ENCODE results near the gene RIN1. TPM values are rescaled to one million over a fixed set of nuclear protein-coding genes. Genes with fewer than 3 reads are reported as not detected.

The RIN1 gene
- total and polyA plus RNA-seq, 2 of the 13 experiments (the other 11 are each of a cell fraction or from before 2014, with no cell fraction given), result 2.4 to 4.1 TPM

DNA sequence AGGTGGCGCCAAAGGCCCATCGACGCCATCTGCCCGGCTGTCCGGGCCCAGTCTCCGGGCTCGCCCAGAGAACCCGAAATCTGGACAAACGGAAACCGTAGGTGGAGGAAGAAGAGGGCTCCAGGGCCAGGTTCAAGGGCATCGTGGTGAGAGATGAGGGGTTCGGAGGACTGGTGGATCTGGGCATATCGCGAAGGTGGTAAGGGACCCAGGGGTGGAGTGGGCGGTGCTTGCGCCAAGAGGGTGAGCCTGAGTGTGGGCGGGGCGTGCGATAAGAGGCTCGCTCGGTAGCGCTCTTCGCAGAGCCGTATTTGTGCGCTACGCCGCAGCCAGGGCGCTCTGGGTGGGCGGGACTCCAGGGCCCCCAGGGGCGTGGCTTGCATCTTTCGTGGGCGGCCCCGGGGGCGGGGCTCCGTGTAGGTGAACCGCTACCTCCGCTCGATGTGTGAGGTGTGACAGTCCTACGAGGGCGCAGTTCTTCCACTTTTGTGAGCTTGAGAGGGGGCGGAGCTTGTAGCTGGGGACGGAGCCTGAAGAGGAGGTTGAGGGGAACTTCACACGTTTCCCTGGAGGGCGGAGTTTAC is 24.2 kb downstream of the RIN1 start (continued):
- TF ChIP-seq, protein P1, sequence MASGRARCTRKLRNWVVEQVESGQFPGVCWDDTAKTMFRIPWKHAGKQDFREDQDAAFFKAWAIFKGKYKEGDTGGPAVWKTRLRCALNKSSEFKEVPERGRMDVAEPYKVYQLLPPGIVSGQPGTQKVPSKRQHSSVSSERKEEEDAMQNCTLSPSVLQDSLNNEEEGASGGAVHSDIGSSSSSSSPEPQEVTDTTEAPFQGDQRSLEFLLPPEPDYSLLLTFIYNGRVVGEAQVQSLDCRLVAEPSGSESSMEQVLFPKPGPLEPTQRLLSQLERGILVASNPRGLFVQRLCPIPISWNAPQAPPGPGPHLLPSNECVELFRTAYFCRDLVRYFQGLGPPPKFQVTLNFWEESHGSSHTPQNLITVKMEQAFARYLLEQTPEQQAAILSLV (CRISPR knock-in tag; IDR thresholded peaks at IDR 0.05; ENCODE audit: borderline replicate concordance), result 0 out of 2 replicates have a peak, but pooled peaks have one; percentile 85
- no peak for TF ChIP-seq ETS1 (CRISPR knock-in tag; IDR thresholded peaks at IDR 0.05)
- no peak for TF ChIP-seq ZNF773 (CRISPR knock-in tag; IDR thresholded peaks at IDR 0.05; ENCODE audit: borderline replicate concordance)
- TF ChIP-seq NFKBIZ (CRISPR knock-in tag; IDR thresholded peaks at IDR 0.05), result 0 out of 2 replicates have a peak, but pooled peaks have one; percentile 26
- peak; percentile 50; the same call in 1 of the 2 replicates for TF ChIP-seq HOXA3 (CRISPR knock-in tag; IDR thresholded peaks at IDR 0.05)
- no peak for TF ChIP-seq ETV6 (CRISPR knock-in tag; conservative IDR thresholded peaks at IDR 0.05)
- TF ChIP-seq PAX8 (CRISPR knock-in tag; IDR thresholded peaks at IDR 0.05; ENCODE audit: borderline replicate concordance), result 0 out of 2 replicates have a peak, but pooled peaks have one; percentile 61
- TF ChIP-seq, protein P2, sequence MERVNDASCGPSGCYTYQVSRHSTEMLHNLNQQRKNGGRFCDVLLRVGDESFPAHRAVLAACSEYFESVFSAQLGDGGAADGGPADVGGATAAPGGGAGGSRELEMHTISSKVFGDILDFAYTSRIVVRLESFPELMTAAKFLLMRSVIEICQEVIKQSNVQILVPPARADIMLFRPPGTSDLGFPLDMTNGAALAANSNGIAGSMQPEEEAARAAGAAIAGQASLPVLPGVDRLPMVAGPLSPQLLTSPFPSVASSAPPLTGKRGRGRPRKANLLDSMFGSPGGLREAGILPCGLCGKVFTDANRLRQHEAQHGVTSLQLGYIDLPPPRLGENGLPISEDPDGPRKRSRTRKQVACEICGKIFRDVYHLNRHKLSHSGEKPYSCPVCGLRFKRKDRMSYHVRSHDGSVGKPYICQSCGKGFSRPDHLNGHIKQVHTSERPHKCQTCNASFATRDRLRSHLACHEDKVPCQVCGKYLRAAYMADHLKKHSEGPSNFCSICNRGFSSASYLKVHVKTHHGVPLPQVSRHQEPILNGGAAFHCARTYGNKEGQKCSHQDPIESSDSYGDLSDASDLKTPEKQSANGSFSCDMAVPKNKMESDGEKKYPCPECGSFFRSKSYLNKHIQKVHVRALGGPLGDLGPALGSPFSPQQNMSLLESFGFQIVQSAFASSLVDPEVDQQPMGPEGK (CRISPR knock-in tag; IDR thresholded peaks at IDR 0.05), result peak; percentile 70; the same call in 1 of the 2 replicates
- TF ChIP-seq TFDP1 (CRISPR knock-in tag; IDR thresholded peaks at IDR 0.05; ENCODE audit: borderline replicate concordance), result no peak
- no peak for TF ChIP-seq ZNF224 (CRISPR knock-in tag; IDR thresholded peaks at IDR 0.05)
- TF ChIP-seq HNF1A (IDR thresholded peaks at IDR 0.05; ENCODE audit: low read depth), result no peak
- TF ChIP-seq HNF1A (CRISPR knock-in tag; IDR thresholded peaks at IDR 0.05; ENCODE audit: borderline replicate concordance), result 0 out of 2 replicates have a peak, but pooled peaks have one; percentile 26
- TF ChIP-seq ZNF350 (CRISPR knock-in tag; IDR thresholded peaks at IDR 0.05; ENCODE audit: borderline replicate concordance, low read depth), result peak; percentile 88
- peak; percentile 77; the same call in 1 of the 2 replicates for TF ChIP-seq KAT7 (CRISPR knock-in tag; IDR thresholded peaks at IDR 0.05; ENCODE audit: borderline replicate concordance)
- TF ChIP-seq SRY (CRISPR knock-in tag; IDR thresholded peaks at IDR 0.05), result no peak
- no peak for TF ChIP-seq ZNF101 (CRISPR knock-in tag; IDR thresholded peaks at IDR 0.05; ENCODE audit: borderline replicate concordance, low read depth)
- TF ChIP-seq PCBP1 (IDR thresholded peaks at IDR 0.05; ENCODE audit: borderline replicate concordance, low read depth, low read length), result no peak
- peak; percentile 65; the same call in 1 of the 2 replicates for TF ChIP-seq ZNF619 (CRISPR knock-in tag; IDR thresholded peaks at IDR 0.05)
- TF ChIP-seq SRSF1 (optimal IDR thresholded peaks at IDR 0.05; ENCODE audit: low read depth, low read length), result no peak

Measured in HepG2 (cell line).